Upper lobe of left lung (tissue), 6 donors: ENCODE measurements around the gene FBXW5. TPM values are rescaled to one million over a fixed set of nuclear protein-coding genes. Genes with fewer than 3 reads are reported as not detected.

Experiments
- ATAC-seq, 2 donors: fragments of 200-7000 bp; cut with Tn5 transposase; one replicate each; pipeline ENCODE4 v1.9.1; 2022; ENCODE audit warnings: mild to moderate bottlenecking in 2 of 2, moderate library complexity in 2 of 2; ENCODE audit not compliant: low FRiP score in 2 of 2
- DNase-seq, 2 donors: peaks; one replicate each; pipeline ENCODE4 v3.0.0-alpha.2; 2019 to 2020
- H3K27ac ChIP-seq, 4 donors: fragments of 200-600 bp; sonication (generic); one replicate each; pipeline ENCODE4 v1.5.1; 2016 to 2019
- H3K27me3 ChIP-seq, 4 donors: fragments of 200-600 bp; sonication (generic); one replicate each; pipeline ENCODE4 v1.5.1; 2017 to 2019
- H3K36me3 ChIP-seq, 4 donors: fragments of 200-600 bp; sonication (generic); one replicate each; pipeline ENCODE4 v1.5.1; 2016 to 2019
- H3K4me1 ChIP-seq, 4 donors: fragments of 200-600 bp; sonication (generic); one replicate each; pipeline ENCODE4 v1.5.1; 2018 to 2019
- H3K4me3 ChIP-seq, 4 donors: fragments of 200-600 bp; sonication (generic); one replicate each; pipeline ENCODE4 v1.5.1; 2017 to 2019; ENCODE audit warnings: mild to moderate bottlenecking in 2 of 4, moderate library complexity in 1 of 4
- H3K9me3 ChIP-seq, 4 donors: fragments of 200-600 bp; sonication (generic); one replicate each; pipeline ENCODE4 v1.5.1; 2018 to 2019
- EP300 ChIP-seq, 4 donors: sonication (generic); formaldehyde crosslinking; IDR thresholded peaks; one replicate each; pipeline ENCODE4 v1.5.1; 2017; ENCODE audit warnings: antibody characterized with exemption in 4 of 4, control low read depth in 2 of 4
- POLR2A ChIP-seq, 4 donors: fragments of 450-650 bp; IDR thresholded peaks; one replicate each; pipeline ENCODE4 v1.5.1; 2016 to 2017; ENCODE audit warnings: antibody characterized with exemption in 4 of 4, mild to moderate bottlenecking in 2 of 4
- POLR2AphosphoS5 ChIP-seq, 2 donors: sonication (generic); formaldehyde crosslinking; IDR thresholded peaks; one replicate each; pipeline ENCODE4 v1.5.1; 2017; ENCODE audit warnings: antibody characterized with exemption in 2 of 2
- WGBS, 2 donors: methylation state at CpG; one replicate each; pipeline ENCODE4 v1.1.5; 2017 to 2018; 5-methylcytosine and 5-hydroxymethylcytosine counted together
- total RNA-seq, 6 donors: library from RNA; depleted of rRNA in 4 of 6; stranded (reverse); fragments of >200 nt in 4 of 6; gene quantifications; one replicate each; pipeline versions ENCODE4 v1.1.0 to v1.2.1, GENCODE V29; 2016 to 2021
- TF ChIP-seq, protein P1 (sequence below), 6 experiments: fragments of 450-650 bp in 4 of 6; fragments of 200-600 bp in 2 of 6; sonication (generic) in 2 of 6; IDR thresholded peaks; one replicate each; pipeline ENCODE4 v1.5.1; 2016 to 2019; ENCODE audit warnings: antibody characterized with exemption in 6 of 6
- donor health status: DM: no; HTN: no; CAD: no; lungs with moderate emphysema.
- donor health status: DM: no; HTN: yes; CAD: no; lungs with severe emphysema.

FBXW5 gene
- total RNA-seq, 6 donors from 2014 or later, result 93.3 to 191 (median 153) TPM

DNA sequence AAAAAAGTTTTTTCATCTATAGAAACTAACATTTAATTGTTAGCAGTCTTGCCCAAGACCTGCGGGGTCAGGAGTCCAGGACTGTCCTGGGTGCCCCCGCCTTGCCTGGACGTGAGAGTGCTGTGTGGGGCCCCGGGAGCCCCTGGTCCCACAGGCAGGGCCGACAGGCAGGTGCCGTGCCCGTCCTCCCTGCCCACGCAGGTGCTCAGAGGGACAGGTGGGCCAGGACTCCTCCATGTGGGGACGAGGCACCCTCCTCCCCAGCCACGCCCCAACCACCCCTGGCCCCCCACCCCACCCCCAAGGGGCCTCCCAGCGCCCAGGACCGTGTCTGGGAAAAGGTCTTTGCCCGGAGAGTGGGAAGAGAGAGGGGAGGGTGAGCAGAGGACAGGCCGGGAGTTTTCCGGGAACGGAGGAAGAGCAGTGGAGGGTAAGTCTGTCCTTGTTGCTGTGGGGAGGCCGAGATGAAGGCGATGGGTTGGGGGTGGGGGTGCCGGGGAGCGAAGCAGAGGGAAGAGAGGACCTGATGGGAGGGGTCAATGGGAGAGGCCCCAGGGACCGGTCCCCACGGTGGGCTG lies 4.8 kb upstream of the FBXW5 start:
- H3K9me3 ChIP-seq, result no peaks in the 10 kb centered on the region
- no peaks in the 10 kb centered on the region for H3K27me3 ChIP-seq
- H3K4me1 ChIP-seq, result peaks cover 28 to 51% (median 32%) of the 10 kb centered on the region in 4 donors
- peak overlapping the region; percentile 79 to 93 (median 84) for H3K27ac ChIP-seq
- ATAC-seq (no peak), DNase-seq (peak in 1 of 2 donors; percentile 71)
- H3K36me3 ChIP-seq, result no peaks in the 10 kb centered on the region
- WGBS, 2 donors, result 13 to 15% methylated on average over 13 to 21 of the region's 22 CpGs
- TF ChIP-seq, protein P1, sequence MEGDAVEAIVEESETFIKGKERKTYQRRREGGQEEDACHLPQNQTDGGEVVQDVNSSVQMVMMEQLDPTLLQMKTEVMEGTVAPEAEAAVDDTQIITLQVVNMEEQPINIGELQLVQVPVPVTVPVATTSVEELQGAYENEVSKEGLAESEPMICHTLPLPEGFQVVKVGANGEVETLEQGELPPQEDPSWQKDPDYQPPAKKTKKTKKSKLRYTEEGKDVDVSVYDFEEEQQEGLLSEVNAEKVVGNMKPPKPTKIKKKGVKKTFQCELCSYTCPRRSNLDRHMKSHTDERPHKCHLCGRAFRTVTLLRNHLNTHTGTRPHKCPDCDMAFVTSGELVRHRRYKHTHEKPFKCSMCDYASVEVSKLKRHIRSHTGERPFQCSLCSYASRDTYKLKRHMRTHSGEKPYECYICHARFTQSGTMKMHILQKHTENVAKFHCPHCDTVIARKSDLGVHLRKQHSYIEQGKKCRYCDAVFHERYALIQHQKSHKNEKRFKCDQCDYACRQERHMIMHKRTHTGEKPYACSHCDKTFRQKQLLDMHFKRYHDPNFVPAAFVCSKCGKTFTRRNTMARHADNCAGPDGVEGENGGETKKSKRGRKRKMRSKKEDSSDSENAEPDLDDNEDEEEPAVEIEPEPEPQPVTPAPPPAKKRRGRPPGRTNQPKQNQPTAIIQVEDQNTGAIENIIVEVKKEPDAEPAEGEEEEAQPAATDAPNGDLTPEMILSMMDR (IDR thresholded peaks at IDR 0.05), result no peak
- TF ChIP-seq POLR2AphosphoS5 (IDR thresholded peaks at IDR 0.05), result no peak
- TF ChIP-seq POLR2A (IDR thresholded peaks at IDR 0.05), result no peak
- TF ChIP-seq EP300 (IDR thresholded peaks at IDR 0.05), result no peak
- H3K4me3 ChIP-seq, result peak overlapping the region; percentile 61 to 85 (median 65)

DNA sequence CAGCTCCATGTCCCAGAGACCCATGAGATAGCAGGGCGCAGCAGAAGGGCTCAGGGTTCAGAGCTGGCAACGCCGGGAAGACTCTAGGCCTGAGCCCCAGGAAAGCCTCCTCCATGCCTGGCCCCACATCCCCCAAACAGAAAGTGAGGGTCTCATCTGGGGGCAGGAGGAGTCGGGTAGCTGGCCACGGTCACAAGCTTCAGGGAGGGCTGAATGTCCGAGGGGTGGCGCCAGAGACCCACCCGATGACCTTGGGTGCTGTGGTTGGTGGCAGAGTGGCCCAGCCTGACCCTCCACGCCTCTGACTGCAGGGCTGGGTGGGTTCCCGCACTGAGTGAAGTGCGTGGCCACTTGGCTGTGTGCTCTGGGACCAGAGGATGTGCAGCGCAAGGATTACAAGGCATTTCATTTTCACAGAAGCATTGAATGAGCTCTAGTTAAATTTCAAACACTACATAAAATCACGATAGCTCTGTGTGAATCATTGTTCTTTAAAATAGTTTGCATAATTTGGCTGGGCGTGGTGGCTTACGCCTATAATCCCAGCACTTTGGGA lies 3.5 kb upstream of the FBXW5 start:
- ATAC-seq, result no peak

GRCh38 chr9:136947028-136947891 lies 2.7 kb upstream of the FBXW5 start:
- TF ChIP-seq, protein P1 (IDR thresholded peaks at IDR 0.05), result no peak
- no peak for TF ChIP-seq POLR2AphosphoS5 (IDR thresholded peaks at IDR 0.05)
- TF ChIP-seq EP300 (IDR thresholded peaks at IDR 0.05), result no peak
- no peak for TF ChIP-seq POLR2A (IDR thresholded peaks at IDR 0.05)
- peaks cover under 1 to 8% (median 8%) of the 10 kb centered on the region in 4 donors for H3K36me3 ChIP-seq
- H3K27me3 ChIP-seq, result no peaks in the 10 kb centered on the region
- peak overlapping the region in 3 of 4 donors; percentile 1 to 87 (median 26) for H3K27ac ChIP-seq
- no peak overlapping the region for H3K4me3 ChIP-seq
- peaks cover 38 to 67% (median 43%) of the 10 kb centered on the region in 4 donors for H3K4me1 ChIP-seq
- WGBS, 2 donors, result 65 to 72% methylated on average over 15 to 25 of the region's 26 CpGs
- no peaks in the 10 kb centered on the region for H3K9me3 ChIP-seq
- ATAC-seq, result no peak
- DNase-seq, result peak in 1 of 2 donors; percentile 77

More for the DNA sequence above, 3.5 kb upstream of the FBXW5 start:
- Histone ChIP-seq H3K27me3 (no peaks in the 10 kb centered on the region), H3K9me3 (no peaks in the 10 kb centered on the region), H3K4me3 (no peak overlapping the region), H3K27ac (peak overlapping the region in 3 of 4 donors; percentile 1 to 87 (median 26)), H3K4me1 (peaks cover 36 to 59% (median 39%) of the 10 kb centered on the region in 4 donors), H3K36me3 (peaks cover 0 to under 1% (median under 1%) of the 10 kb centered on the region in 4 donors)
- TF ChIP-seq, protein P1 (IDR thresholded peaks at IDR 0.05), result peak in 5 of 6 experiments; percentile 50 to 77 (median 59)
- no peak for TF ChIP-seq EP300 (IDR thresholded peaks at IDR 0.05)
- no peak for TF ChIP-seq POLR2A (IDR thresholded peaks at IDR 0.05)
- TF ChIP-seq POLR2AphosphoS5 (IDR thresholded peaks at IDR 0.05), result no peak
- peak; percentile 70 to 72 for DNase-seq
- 29 to 54% methylated on average over 8 to 15 of the region's 15 CpGs for WGBS, 2 donors

DNA sequence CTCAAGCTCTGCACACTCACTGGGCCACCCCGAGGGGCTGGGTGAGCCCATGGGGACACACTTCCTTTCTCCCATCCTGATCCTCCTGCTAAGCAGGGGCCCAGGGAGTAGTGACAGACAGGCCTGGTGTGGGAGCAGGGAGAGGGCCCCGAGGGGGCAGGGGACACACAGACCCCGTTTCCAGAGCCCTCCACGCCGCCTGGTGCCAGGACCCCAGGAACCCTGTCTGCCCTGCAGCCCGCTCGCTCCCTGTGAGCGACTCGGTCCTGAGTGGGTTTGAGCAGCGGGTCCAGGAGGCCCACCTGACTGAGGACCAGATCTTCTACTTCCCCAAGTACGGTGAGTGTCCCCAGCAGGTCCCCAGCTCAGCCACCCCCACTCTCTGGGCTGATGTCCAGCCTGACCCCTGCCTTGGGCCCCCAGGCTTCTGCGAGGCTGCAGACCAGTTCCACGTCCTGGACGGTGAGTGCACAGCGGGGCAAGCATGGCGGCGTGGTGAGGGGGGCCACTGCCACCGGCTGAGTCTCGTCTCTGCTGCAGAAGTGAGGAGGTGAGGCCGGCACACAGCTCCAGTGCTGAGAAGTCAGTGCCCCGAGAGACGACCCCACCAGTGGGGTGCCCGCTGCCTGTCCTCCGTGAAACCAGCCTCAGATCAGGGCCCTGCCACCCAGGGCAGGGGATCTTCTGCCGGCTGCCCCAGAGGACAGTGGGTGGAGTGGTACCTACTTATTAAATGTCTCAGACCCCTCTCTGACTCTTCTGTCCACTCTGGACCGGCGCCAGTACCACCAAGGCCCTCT lies 1.9 kb upstream of the FBXW5 start:
- H3K4me3 ChIP-seq, result no peak overlapping the region
- 76 to 100% methylated on average over 2 to 24 of the region's 27 CpGs for WGBS, 2 donors
- no peak for ATAC-seq
- no peaks in the 10 kb centered on the region for H3K27me3 ChIP-seq
- no peaks in the 10 kb centered on the region for H3K9me3 ChIP-seq
- peaks cover 38 to 72% (median 43%) of the 10 kb centered on the region in 4 donors for H3K4me1 ChIP-seq
- DNase-seq, result peak in 1 of 2 donors; percentile 83
- H3K36me3 ChIP-seq, result peaks cover 8 to 17% (median 16%) of the 10 kb centered on the region in 4 donors
- TF ChIP-seq POLR2AphosphoS5 (IDR thresholded peaks at IDR 0.05), result no peak
- TF ChIP-seq POLR2A (IDR thresholded peaks at IDR 0.05), result no peak
- TF ChIP-seq EP300 (IDR thresholded peaks at IDR 0.05), result no peak
- TF ChIP-seq, protein P1 (IDR thresholded peaks at IDR 0.05), result no peak
- no peak overlapping the region for H3K27ac ChIP-seq
